Spleen (tissue), 11 donors: Measurements from ENCODE around the gene NME3. TPM values are rescaled to one million over a fixed set of nuclear protein-coding genes. Genes with fewer than 3 reads are reported as not detected.

Experiments used
- DNase-seq: peaks from one replicate; pipeline ENCODE4 v3.0.0-alpha.2; 2020
- H3K27ac ChIP-seq, 8 donors: fragments of 200-600 bp; sonication (generic) in 7 of 8; 1 replicate in 4 of 8; 2 replicates in 4 of 8; pipeline versions ENCODE4 v1.5.0 to v1.8.0; 2016 to 2021; ENCODE audit warnings: inconsistent platforms in 4 of 8, mild to moderate bottlenecking in 4 of 8, moderate library complexity in 1 of 8
- H3K27me3 ChIP-seq, 7 donors: fragments of 200-600 bp; sonication (generic) in 6 of 7; replicated peaks in 1 of 7; 1 replicate in 4 of 7; 2 replicates in 3 of 7; pipeline versions ENCODE4 v1.5.0 to v1.8.0; 2016 to 2021; ENCODE audit warnings: inconsistent platforms in 3 of 7, mild to moderate bottlenecking in 1 of 7
- H3K36me3 ChIP-seq, 6 donors: fragments of 200-600 bp; sonication (generic) in 5 of 6; 1 replicate in 4 of 6; 2 replicates in 2 of 6; pipeline versions ENCODE4 v1.5.0 to v1.8.0; 2016 to 2021; ENCODE audit warnings: inconsistent platforms in 2 of 6
- H3K4me1 ChIP-seq, 6 donors: fragments of 200-600 bp; sonication (generic) in 5 of 6; 1 replicate in 3 of 6; 2 replicates in 3 of 6; pipeline versions ENCODE4 v1.5.0 to v1.8.0; 2016 to 2021; ENCODE audit warnings: inconsistent platforms in 3 of 6
- H3K4me3 ChIP-seq, 8 donors: fragments of 200-600 bp; sonication (generic) in 7 of 8; 1 replicate in 4 of 8; 2 replicates in 4 of 8; pipeline versions ENCODE4 v1.5.0 to v1.8.0; 2016 to 2021; ENCODE audit warnings: inconsistent platforms in 4 of 8, mild to moderate bottlenecking in 4 of 8, moderate library complexity in 2 of 8
- H3K9me3 ChIP-seq, 8 donors: fragments of 200-600 bp; sonication (generic) in 7 of 8; 1 replicate in 4 of 8; 2 replicates in 4 of 8; pipeline versions ENCODE4 v1.5.0 to v1.8.0; 2016 to 2021; ENCODE audit warnings: inconsistent platforms in 4 of 8
- POLR2A ChIP-seq, 3 donors: fragments of 450-650 bp; IDR thresholded peaks; one replicate each; pipeline ENCODE4 v1.5.1; 2017; ENCODE audit warnings: antibody characterized with exemption in 3 of 3, mild to moderate bottlenecking in 1 of 3
- POLR2AphosphoS5 ChIP-seq, 3 donors: sonication (generic); formaldehyde crosslinking; IDR thresholded peaks; one replicate each; pipeline ENCODE4 v1.5.1; 2017; ENCODE audit warnings: antibody characterized with exemption in 3 of 3
- WGBS, 5 donors: extraction: QIAGEN DNeasy Blood & Tissue Kit in 3 of 5; methylation state at CpG; one replicate each; pipeline versions ENCODE4 v1.1.5 to v1.1.7; 2013 to 2018; 5-methylcytosine and 5-hydroxymethylcytosine counted together
- intact Hi-C: fragments of 100-400 bp; cut with DNase I; formaldehyde crosslinking; loops from one replicate; pipeline ENCODE4 v1.15.0; 2023; ENCODE audit warnings: low total_unique reads
- polyA plus RNA-seq, 3 donors: library from polyadenylated mRNA; stranded (reverse); fragments of 200-250 nt; gene quantifications; one replicate each; pipeline ENCODE4 v1.2.1, GENCODE V29; 2013
- total RNA-seq, 7 donors: library from RNA; depleted of rRNA in 3 of 7; stranded (reverse); fragments of >200 nt in 3 of 7; fragmentation: NEBNext Ultra II Directional in 4 of 7; extraction: Animal tissue kit (Norgen Biotek cat#: 25700) in 4 of 7; gene quantifications; one replicate each; pipeline versions ENCODE4 v1.1.0 to v1.2.1, GENCODE V29; 2016 to 2021
- TF ChIP-seq, protein P1 (sequence below), 11 experiments: fragments of 200-600 bp in 7 of 11; fragments of 450-650 bp in 4 of 11; sonication (generic) in 4 of 11; IDR thresholded peaks in 8 of 11; conservative IDR thresholded peaks in 3 of 11; 1 replicate in 7 of 11; 2 replicates in 4 of 11; pipeline versions ENCODE4 v1.4.0 to v1.8.0; 2016 to 2021; ENCODE audit warnings: antibody characterized with exemption in 11 of 11, inconsistent platforms in 4 of 11, mild to moderate bottlenecking in 1 of 11
- donor health status: healthy with polysubstance abuse.
- donor health status: DM: no; HTN: no; CAD: no; lungs with moderate emphysema.
- donor health status: DM: no; HTN: no; CAD: no.
- donor health status: Bipolar disorder and iron deficiency.
- donor health status: healthy.
- donor health status: DM: no; HTN: no; CAD: no.
- donor health status: DM: yes; HTN: yes; CAD: no.

The NME3 gene
- total and polyA plus RNA-seq, 10 donors = 51.0 to 283 (median 76.9) TPM

DNA sequence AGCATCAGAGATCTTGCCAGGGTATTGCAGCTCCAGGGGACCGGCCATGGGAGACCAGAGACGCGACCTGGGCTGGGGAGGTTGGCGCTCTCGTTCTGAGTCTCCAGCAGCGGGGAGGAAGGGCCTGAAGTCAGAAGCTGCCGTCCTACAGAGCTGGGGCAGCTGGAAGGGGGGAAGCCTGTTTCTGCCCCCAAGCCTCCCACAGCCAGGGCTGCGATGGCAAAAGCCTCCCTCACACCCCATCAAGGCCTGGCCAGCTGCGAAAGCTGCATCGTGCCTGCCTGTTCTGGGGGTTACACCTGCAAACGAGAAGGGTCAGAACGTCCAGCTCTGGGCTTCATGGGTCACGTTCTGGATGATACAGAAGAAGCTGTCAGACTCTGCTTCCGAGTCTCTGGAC is 39.3 kb downstream of the NME3 start:
- 89 to 98% (median 91%) methylated on average over 6 to 14 of the region's 14 CpGs for WGBS, 5 donors
- intact Hi-C loops = no loop called here
- Histone ChIP-seq H3K4me1 (peaks cover 0 to 9% (median 0%) of the 10 kb centered on the region in 6 donors), H3K27ac (peak overlapping the region in 1 of 8 donors; percentile 13), H3K9me3 (no peaks in the 10 kb centered on the region), H3K4me3 (no peak overlapping the region), H3K27me3 (no peaks in the 10 kb centered on the region), H3K36me3 (peaks cover 0 to 82% (median 68%) of the 10 kb centered on the region in 6 donors)
- no peak for DNase-seq
- TF ChIP-seq, protein P1, sequence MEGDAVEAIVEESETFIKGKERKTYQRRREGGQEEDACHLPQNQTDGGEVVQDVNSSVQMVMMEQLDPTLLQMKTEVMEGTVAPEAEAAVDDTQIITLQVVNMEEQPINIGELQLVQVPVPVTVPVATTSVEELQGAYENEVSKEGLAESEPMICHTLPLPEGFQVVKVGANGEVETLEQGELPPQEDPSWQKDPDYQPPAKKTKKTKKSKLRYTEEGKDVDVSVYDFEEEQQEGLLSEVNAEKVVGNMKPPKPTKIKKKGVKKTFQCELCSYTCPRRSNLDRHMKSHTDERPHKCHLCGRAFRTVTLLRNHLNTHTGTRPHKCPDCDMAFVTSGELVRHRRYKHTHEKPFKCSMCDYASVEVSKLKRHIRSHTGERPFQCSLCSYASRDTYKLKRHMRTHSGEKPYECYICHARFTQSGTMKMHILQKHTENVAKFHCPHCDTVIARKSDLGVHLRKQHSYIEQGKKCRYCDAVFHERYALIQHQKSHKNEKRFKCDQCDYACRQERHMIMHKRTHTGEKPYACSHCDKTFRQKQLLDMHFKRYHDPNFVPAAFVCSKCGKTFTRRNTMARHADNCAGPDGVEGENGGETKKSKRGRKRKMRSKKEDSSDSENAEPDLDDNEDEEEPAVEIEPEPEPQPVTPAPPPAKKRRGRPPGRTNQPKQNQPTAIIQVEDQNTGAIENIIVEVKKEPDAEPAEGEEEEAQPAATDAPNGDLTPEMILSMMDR (IDR thresholded peaks at IDR 0.05 in 8 of 11, conservative IDR thresholded peaks at IDR 0.05 in 3 of 11) = no peak
- no peak for TF ChIP-seq POLR2AphosphoS5 (IDR thresholded peaks at IDR 0.05)
- no peak for TF ChIP-seq POLR2A (IDR thresholded peaks at IDR 0.05)

DNA sequence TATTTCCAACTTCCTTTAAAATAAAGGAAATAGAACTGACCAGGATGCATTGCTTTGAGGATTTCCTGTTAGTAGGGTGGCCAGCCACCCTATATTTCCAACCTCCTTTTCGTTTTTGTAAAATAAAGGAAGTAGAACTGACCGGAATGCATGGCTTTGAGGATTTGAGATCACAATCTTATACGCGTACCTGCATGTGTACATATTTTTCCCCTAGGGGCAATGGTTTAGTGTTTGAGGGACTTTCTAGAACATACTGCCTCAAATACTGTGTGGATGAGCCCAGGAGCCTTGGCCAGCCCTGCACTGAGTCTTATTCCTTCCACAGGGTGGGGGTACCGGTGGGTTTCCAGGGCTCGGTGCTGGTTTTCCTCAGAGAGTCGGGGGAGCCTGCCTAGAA is 39.7 kb downstream of the NME3 start:
- peaks cover 0 to 87% (median 68%) of the 10 kb centered on the region in 6 donors for H3K36me3 ChIP-seq
- no peak for DNase-seq
- H3K27ac ChIP-seq = peak overlapping the region in 1 of 8 donors; percentile 13
- intact Hi-C loops = no loop called here
- 61 to 75% (median 73%) methylated on average over 6 to 7 of the region's 7 CpGs for WGBS, 5 donors
- H3K4me3 ChIP-seq = no peak overlapping the region
- H3K27me3 ChIP-seq = no peaks in the 10 kb centered on the region
- H3K4me1 ChIP-seq = peaks cover 0 to 13% (median 0%) of the 10 kb centered on the region in 6 donors
- TF ChIP-seq POLR2AphosphoS5 (IDR thresholded peaks at IDR 0.05) = no peak
- TF ChIP-seq, protein P1 (IDR thresholded peaks at IDR 0.05 in 8 of 11, conservative IDR thresholded peaks at IDR 0.05 in 3 of 11) = no peak
- TF ChIP-seq POLR2A (IDR thresholded peaks at IDR 0.05) = no peak
- H3K9me3 ChIP-seq = no peaks in the 10 kb centered on the region

DNA sequence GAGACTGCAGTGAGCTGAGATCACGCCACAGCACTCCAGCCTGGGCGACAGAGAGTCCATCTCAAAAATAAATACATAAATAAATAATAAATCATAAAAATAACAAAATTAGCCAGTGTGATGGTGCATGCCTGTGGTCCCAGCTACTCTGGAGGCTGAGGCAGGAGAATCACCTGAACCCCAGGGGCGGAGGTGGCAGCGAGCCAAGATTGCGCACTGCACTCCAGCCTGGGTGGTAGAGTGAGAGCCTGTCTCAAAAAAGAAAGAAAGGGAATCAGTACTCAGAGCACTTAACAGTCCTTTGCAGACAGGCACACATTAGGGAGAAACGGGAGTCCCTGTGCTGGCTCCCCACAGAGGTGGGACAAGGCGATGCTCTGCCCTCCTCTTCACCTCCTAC is 40.3 kb downstream of the NME3 start:
- peaks cover 0 to 18% (median 0%) of the 10 kb centered on the region in 6 donors for H3K4me1 ChIP-seq
- H3K36me3 ChIP-seq = peaks cover 0 to 92% (median 73%) of the 10 kb centered on the region in 6 donors
- TF ChIP-seq, protein P1 (IDR thresholded peaks at IDR 0.05 in 8 of 11, conservative IDR thresholded peaks at IDR 0.05 in 3 of 11) = no peak
- TF ChIP-seq POLR2A (IDR thresholded peaks at IDR 0.05) (no peak), POLR2AphosphoS5 (IDR thresholded peaks at IDR 0.05) (no peak)
- no peaks in the 10 kb centered on the region for H3K9me3 ChIP-seq
- no peaks in the 10 kb centered on the region for H3K27me3 ChIP-seq
- intact Hi-C loops = no loop called here
- peak overlapping the region in 1 of 8 donors; percentile 13 for H3K27ac ChIP-seq
- no peak for DNase-seq
- WGBS, 5 donors = 92 to 98% (median 95%) methylated on average over 7 of the region's 7 CpGs
- no peak overlapping the region for H3K4me3 ChIP-seq

DNA sequence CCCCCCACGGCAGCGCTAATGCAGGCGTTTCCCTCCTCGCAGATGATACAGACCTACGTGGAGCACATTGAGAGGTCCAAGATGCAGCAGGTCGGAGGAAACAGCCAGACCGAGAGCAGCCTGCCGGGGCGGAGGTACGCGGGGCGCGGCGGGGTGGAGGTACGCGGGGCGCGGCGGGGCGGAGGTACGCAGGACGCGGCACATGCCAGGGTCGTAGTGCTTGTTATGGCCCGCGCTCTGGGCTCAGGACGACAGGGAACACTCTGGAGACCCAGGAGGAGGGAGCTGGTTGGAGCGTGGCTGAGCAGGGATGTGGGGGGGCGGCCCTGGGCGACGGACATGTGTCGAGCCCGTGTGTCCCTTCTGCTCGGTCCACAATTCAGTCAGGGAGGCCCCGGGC is 41.9 kb downstream of the NME3 start:
- no peak for DNase-seq
- Histone ChIP-seq H3K9me3 (no peaks in the 10 kb centered on the region), H3K27me3 (no peaks in the 10 kb centered on the region), H3K4me3 (no peak overlapping the region), H3K4me1 (peaks cover 0 to 34% (median 5%) of the 10 kb centered on the region in 6 donors), H3K27ac (no peak overlapping the region), H3K36me3 (peaks cover 0 to 100% (median 74%) of the 10 kb centered on the region in 6 donors)
- intact Hi-C loops = no loop called here
- peak in 1 of 3 donors; percentile 21 for TF ChIP-seq POLR2AphosphoS5 (IDR thresholded peaks at IDR 0.05)
- TF ChIP-seq, protein P1 (IDR thresholded peaks at IDR 0.05 in 8 of 11, conservative IDR thresholded peaks at IDR 0.05 in 3 of 11) = no peak
- 94 to 96% (median 95%) methylated on average over 32 to 35 of the region's 35 CpGs for WGBS, 5 donors
